HG02884 (cell line): ENCODE data around the gene ASB1.
A peak's percentile ranks its signal among the peaks of the same experiment; 100 is the strongest.

Experiments
- ATAC-seq: cut with Tn5 transposase; IDR thresholded peaks from one replicate; pipeline ENCODE4 v1.9.1; 2021; ENCODE audit warnings: mild to moderate bottlenecking, moderate library complexity; ENCODE audit not compliant: unreplicated experiment

Gene ASB1

DNA sequence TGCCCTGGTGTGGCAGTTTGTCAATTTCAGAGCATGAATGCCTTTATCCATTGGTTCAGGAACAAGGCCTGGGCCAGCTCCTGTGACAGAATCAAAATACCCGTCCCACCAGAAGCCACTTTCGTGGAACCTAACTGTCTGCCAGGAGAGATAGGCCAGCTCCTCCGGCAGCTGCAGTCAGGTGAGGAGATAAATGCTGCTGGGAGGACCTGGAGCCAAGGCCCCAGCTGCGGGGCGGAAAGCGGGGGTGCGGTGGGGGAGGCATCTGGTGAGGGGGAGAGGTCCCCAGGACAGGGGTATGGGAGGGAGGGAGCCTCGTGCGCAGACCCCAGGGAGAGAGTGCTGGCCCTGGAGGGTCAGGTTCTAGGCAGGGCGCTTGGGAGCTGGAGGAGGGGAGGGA is 4.4 kb upstream of the ASB1 start:
- no peak for ATAC-seq

DNA sequence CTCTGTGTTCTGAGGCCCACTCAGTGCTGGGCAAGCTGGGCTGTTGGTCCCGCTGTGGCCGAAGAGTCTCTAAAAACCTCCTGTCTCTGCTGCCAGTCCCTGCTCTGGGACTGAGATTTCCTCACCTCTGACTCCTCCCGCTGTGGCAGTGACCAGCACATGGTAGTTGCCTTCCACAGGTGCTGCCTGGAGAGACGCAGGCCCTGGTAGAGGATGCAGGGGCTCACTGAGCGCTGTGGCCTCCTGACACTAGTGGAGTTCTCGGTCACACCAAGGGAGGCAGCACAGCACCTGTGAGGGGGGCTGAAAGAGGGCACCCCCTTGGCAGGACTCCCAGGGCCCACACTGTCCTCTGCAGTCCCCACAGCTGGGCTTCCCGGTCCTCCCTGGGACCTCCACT is 3.8 kb upstream of the ASB1 start:
- no peak for ATAC-seq

DNA sequence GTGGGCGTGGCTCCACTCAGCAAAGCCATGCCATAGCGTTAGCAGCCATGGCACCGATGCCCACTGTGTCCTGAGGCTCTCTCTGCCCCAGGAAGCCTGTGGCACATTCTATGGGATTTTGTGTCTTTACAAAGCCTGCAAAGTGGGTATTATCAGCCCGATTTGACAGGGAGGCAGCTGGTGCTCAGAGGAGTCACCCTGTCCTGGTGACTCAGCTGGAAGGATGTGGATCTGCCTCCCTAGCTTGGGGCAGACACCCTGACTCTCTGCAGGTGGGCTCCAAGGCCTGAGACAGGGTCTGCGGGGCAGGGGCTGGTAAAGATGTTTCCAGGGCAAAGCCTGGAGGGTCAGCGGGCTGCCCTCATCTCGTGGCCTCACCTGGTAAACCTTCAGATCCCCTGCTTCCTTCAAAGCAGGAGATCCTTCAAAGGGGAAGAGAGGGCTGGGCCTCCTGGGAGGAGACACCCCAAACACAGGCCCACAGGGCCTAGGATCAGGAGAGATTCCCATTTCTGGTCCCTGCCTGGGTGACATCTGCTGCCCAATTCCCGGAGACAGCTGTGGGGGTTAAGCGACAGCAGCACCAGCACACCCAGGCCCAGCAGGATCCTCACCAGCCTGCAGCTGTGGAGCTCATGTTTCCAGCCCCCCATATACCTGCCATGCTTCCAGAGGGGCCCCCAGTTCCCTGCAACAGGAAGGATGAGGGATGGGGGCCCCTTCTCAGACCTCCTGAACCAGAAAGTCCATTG is 3.0 kb upstream of the ASB1 start:
- ATAC-seq, result no peak

DNA sequence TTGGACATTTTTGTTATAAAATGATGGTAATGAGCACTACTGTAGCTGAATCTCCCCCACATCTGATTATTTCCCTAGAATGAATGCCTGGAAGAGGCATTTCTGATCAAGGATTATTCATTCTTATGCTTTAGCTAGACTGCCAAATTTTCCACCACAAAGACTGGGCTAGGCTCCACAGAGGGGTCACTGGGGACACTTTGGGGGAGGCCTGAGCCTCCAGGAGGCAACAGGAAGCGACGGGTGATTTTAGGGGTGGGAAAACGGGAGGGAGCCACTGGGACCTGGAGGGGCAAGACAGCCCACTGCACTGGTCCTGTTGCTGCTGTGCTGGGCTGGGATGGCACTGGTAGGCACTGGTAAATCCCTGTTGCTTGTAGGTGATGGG is 2.4 kb upstream of the ASB1 start:
- no peak for ATAC-seq

- ATAC-seq, result no peak
Observed at GRCh38 chr2:238425505-238425978, 1.2 kb upstream of the ASB1 start.

DNA sequence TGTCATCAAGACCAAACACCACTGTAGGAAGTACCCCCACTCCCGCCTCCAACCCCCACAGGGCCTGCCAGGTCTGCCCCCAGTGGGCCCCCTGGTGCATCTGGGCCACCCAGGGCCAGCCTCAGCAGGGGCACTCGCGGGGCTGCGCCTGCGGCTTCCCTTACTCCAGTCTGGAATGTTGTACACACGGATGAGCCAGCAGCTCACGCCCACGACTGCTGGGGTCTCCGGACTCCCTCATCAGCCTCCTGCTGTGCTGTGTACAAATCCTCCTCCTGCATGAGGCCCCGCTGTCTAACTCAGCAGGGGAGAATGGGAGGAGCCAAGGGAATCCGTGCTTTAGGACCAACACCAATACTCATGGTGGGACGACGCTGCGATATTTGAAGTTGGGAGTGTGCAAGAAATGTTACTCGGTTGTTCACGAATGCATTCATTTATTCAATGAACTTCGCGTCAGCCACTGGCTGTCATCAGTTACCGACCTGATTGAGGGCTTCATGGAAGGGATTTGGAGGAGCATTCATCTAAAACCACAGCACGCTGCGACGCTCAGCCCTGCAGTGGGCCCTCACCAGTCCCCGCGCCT is 654 bp upstream of the ASB1 start:
- peak; percentile 13 for ATAC-seq

GRCh38 chr2:238427435-238428162 is 872 bp downstream of the ASB1 start:
- peak; percentile 7 for ATAC-seq

- no peak for ATAC-seq
Observed at GRCh38 chr2:238428866-238429265, 2.1 kb downstream of the ASB1 start.

DNA sequence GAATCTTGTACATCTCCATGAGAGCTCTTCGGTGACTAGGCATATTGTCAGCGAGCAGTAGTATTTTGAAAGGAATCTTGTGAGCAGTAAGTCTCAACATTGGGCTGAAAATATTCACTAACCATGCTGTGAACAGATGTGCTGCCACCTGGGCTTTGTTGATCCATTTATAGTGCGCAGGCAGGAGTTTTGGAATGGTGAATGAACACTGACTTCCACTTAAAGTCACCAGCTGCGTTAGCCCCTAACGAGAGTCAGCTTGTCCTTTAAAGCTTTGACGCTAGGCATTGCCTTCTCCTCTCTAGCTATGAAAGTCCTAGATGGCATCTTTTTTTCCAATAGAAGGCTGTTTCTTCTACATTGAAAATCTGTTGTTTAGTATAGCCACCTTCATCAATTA is 4.1 kb downstream of the ASB1 start:
- no peak for ATAC-seq

- no peak for ATAC-seq
Observed at GRCh38 chr2:238431456-238431855, 4.7 kb downstream of the ASB1 start.

- ATAC-seq, result no peak
Observed at GRCh38 chr2:238433300-238433915, 6.7 kb downstream of the ASB1 start.

DNA sequence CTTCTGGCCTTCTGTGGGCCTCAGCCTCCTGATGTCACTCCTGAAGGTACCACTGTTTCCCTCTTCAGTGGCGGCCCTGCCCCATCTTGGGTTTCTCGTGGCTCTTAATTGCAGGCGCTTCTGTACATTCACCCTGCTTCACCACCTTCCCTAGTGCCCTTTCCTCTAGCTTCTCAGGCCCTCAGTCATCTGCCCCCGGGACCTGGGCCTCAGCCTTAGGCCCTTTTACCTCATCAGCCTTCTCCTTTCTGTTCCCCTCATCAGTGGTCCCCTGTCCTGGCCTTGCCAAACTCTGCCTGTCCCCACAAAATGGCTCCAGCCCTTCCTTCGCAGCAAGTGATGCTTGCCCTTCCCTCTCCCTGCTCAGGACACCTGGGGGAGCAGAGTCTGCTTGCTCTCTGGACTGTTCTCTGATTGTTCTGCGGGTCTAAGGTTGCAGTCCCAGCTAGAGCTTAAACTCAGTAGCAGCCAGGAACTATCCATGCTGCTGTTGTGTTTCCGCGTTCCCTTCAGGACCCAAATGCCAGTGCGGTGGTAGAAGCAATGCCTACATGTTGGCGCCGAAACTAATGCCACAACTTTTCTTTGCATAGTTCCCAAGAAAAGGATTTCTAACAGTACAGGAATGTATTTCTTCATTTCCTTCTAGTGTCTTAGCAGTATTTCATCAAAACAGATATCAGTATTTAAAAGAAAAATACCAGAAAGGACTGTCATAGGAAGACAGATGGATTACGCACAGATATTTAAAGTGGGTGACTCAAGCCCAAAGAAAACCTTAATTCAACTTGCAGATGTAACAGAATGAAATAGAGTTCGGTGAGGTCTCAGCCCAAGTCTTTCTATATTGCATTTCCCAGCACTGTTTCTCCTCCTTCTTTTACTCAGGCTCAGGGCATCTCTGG is 7.5 kb downstream of the ASB1 start:
- ATAC-seq, result no peak

GRCh38 chr2:238434846-238435751 is 8.4 kb downstream of the ASB1 start:
- no peak for ATAC-seq

GRCh38 chr2:238435752-238436096 is 9.0 kb downstream of the ASB1 start:
- ATAC-seq, result no peak

- no peak for ATAC-seq
Observed at GRCh38 chr2:238438856-238439849, 12.4 kb downstream of the ASB1 start.

DNA sequence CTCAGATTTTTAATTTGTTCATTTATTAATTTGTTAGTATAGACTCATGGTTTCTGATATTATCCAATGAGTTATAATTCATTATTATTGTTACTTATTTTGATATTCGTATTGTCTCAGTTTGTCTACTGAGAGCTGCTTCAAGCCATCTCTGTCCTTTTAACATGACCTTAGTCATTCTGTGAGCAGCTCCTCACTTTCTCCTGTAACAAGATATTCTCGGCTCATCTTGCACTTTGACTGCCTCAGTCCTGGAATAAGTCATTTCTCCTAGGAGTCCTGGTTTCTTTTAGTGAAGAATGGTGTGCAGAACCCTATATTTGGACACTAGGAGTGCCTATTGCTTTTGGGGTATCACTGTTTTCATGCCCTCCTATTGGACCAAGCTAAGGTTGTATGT is 13.2 kb downstream of the ASB1 start:
- ATAC-seq, result no peak

- ATAC-seq, result no peak
Observed at GRCh38 chr2:238440331-238440730, 13.6 kb downstream of the ASB1 start.

DNA sequence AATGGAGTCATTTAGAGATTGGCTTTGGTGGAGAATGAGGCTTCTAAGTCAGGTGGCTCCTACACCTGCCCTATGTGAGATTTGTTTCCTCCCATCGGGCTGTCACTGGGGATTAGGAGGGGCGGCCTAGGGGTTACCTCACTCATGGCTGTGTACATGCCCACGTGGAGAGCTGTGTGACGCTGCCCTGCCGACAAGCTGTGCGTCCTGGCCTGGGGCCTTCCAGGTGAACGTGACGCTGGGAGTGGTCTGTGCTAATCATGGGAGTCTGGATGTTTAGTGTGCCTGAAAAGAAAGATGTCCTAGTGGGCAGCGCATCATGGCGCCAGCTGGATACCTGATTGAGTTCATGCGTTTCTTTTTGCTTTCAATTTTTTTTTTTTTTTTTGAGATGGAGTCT is 14.0 kb downstream of the ASB1 start:
- no peak for ATAC-seq
